HG03039 (cell line): ENCODE results near the gene WDR31.

Source experiments
- ATAC-seq: cut with Tn5 transposase; IDR thresholded peaks from one replicate; pipeline ENCODE4 v1.9.1; 2021; ENCODE audit warnings: mild to moderate bottlenecking, moderate library complexity; ENCODE audit not compliant: unreplicated experiment

Gene WDR31

GRCh38 chr9:113341712-113342410, 1.8 kb upstream of the WDR31 start:
- ATAC-seq = no peak

- no peak for ATAC-seq
Measured at GRCh38 chr9:113337714-113338113, 2.4 kb downstream of the WDR31 start.

GRCh38 chr9:113331780-113332179, 8.3 kb downstream of the WDR31 start:
- ATAC-seq = no peak

GRCh38 chr9:113328045-113328782, 11.9 kb downstream of the WDR31 start:
- no peak for ATAC-seq

- ATAC-seq = no peak
Measured at GRCh38 chr9:113326230-113326629, 13.8 kb downstream of the WDR31 start.

- no peak for ATAC-seq
Measured at GRCh38 chr9:113322671-113323070, 17.4 kb downstream of the WDR31 start.

GRCh38 chr9:113320051-113320450, 20.0 kb downstream of the WDR31 start:
- no peak for ATAC-seq

- ATAC-seq = no peak
Measured at GRCh38 chr9:113319054-113319453, 21.0 kb downstream of the WDR31 start.

GRCh38 chr9:113317777-113318176, 22.3 kb downstream of the WDR31 start:
- ATAC-seq = no peak

GRCh38 chr9:113316030-113316429, 24.0 kb downstream of the WDR31 start:
- no peak for ATAC-seq

- no peak for ATAC-seq
Measured at GRCh38 chr9:113315231-113315630, 24.8 kb downstream of the WDR31 start.

- no peak for ATAC-seq
Measured at GRCh38 chr9:113313261-113313660, 26.8 kb downstream of the WDR31 start.

- no peak for ATAC-seq
Measured at GRCh38 chr9:113311961-113312360, 28.1 kb downstream of the WDR31 start.

GRCh38 chr9:113310538-113310937, 29.5 kb downstream of the WDR31 start:
- no peak for ATAC-seq

GRCh38 chr9:113309204-113309813, 30.8 kb downstream of the WDR31 start:
- no peak for ATAC-seq

GRCh38 chr9:113307396-113307975, 32.6 kb downstream of the WDR31 start:
- no peak for ATAC-seq

GRCh38 chr9:113306566-113306965, 33.5 kb downstream of the WDR31 start:
- ATAC-seq = no peak

GRCh38 chr9:113302792-113303418, 37.2 kb downstream of the WDR31 start, which contains the start of gene RNF183:
RNF183 (minus strand) TSS chr9:113303376; CDS start chr9:113298184, 5,192 bp downstream.
- ATAC-seq = no peak

- ATAC-seq = no peak
Measured at GRCh38 chr9:113301548-113301947, 38.5 kb downstream of the WDR31 start.

GRCh38 chr9:113299800-113300292, 40.2 kb downstream of the WDR31 start:
- ATAC-seq = no peak
